Erythroblast (primary cell): Measurements from ENCODE around the gene ST6GAL2.

Experiments
- GATA1 ChIP-seq: IDR thresholded peaks from 2 replicates; pipeline ENCODE4 v1.6.1; 2011; ENCODE audit warnings: low read depth, mild to moderate bottlenecking, control low read depth, low read length, moderate library complexity
- POLR2A ChIP-seq: IDR thresholded peaks from 2 replicates; pipeline ENCODE4 v1.6.1; 2011; ENCODE audit warnings: mild to moderate bottlenecking, low read length

DNA sequence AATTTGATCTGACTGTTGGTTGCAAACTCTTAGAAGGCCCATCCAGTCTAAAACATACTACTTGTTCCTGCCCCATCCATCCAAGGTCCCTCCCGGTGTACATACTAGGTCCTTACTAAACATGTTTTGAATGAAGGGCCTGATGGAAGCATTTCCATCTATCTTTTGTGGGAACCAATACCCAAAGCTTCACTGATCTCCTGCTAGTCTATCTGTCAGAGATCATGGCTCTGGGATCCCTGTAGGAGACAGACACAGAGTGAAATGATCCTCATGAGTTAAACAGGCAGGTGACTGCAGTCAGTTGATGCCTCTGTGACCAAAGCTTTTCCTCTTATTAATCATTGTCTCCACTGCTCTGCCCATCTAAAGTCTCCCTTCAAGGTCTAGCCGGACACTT, 115.0 kb downstream of the ST6GAL2 start:
- TF ChIP-seq POLR2A (no peak), GATA1 (no peak)
